T-helper 22 cell (primary cell): ENCODE measurements around the gene KDM6B.
"Not testable (repeated sequence)": the region's sequence is repeated elsewhere in the genome, so short reads cannot be mapped to it uniquely, and the experiment has no call there.

Experiments used
- DNase-seq: peaks from one replicate; pipeline ENCODE4 v3.0.0-alpha.2; 2020; ENCODE audit warnings: low read depth

KDM6B gene, protein sequence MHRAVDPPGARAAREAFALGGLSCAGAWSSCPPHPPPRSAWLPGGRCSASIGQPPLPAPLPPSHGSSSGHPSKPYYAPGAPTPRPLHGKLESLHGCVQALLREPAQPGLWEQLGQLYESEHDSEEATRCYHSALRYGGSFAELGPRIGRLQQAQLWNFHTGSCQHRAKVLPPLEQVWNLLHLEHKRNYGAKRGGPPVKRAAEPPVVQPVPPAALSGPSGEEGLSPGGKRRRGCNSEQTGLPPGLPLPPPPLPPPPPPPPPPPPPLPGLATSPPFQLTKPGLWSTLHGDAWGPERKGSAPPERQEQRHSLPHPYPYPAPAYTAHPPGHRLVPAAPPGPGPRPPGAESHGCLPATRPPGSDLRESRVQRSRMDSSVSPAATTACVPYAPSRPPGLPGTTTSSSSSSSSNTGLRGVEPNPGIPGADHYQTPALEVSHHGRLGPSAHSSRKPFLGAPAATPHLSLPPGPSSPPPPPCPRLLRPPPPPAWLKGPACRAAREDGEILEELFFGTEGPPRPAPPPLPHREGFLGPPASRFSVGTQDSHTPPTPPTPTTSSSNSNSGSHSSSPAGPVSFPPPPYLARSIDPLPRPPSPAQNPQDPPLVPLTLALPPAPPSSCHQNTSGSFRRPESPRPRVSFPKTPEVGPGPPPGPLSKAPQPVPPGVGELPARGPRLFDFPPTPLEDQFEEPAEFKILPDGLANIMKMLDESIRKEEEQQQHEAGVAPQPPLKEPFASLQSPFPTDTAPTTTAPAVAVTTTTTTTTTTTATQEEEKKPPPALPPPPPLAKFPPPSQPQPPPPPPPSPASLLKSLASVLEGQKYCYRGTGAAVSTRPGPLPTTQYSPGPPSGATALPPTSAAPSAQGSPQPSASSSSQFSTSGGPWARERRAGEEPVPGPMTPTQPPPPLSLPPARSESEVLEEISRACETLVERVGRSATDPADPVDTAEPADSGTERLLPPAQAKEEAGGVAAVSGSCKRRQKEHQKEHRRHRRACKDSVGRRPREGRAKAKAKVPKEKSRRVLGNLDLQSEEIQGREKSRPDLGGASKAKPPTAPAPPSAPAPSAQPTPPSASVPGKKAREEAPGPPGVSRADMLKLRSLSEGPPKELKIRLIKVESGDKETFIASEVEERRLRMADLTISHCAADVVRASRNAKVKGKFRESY (N-terminal part only)

DNA sequence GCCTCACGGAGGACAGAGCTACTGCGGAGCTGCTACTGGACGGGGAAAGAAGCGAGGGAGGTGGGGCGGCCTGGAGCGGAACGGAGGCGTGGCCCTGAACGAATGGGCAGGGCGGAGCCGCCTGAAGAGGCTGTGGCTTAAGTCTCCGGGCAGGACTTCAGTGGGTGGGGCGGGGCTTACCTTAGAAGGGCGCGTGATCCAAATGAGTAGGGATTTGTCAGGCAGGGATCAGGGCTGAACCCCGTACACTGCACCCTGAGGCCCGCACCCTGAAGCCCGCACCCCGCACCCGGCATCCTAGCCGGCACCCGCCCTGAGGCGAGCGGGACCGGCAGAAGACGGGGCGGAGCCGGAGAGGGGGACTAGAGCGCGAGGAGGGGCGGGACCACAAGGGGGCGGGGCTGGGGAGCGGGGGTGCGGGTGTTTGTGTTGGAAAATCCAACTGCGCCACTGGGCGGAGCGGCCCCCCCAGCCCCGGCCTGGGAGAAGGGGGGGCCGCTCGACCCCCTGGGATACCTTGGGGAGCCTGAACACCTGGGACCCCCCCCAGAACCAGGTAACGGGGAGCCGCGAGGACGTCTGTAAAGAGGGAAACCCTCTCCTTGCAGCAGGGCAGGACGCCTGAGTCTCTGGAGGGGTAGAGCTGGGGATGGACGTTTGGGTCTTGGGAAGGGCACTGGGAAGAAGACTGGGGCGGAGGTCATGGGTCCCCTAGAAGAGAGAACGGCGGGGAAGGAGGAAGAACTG, at the start of gene KDM6B:
Gene KDM6B (plus strand): TSS at position 423 of the 747 bp plus-strand sequence. CDS start 11,338 bp downstream, outside the sequence.
- peak; percentile 79 for DNase-seq

DNA sequence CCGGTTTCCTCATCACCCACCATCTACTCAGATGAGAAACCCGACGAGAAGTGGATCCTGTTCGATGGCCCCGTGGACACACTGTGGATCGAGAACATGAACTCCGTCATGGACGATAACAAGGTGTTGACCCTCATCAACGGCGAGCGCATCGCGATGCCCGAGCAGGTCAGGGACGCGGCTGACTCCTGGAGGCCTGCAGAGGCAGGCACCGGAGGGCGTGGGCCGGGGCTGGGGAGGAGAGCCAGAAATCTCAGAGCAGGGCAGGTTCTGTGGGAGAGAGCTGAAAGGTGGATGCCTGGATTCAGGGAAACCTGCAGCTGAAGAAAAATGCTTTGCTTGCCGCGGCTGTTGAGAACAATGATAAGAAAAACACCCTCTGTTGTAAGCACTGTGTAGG, 47.2 kb upstream of the KDM6B start:
- DNase-seq: no peak

DNA sequence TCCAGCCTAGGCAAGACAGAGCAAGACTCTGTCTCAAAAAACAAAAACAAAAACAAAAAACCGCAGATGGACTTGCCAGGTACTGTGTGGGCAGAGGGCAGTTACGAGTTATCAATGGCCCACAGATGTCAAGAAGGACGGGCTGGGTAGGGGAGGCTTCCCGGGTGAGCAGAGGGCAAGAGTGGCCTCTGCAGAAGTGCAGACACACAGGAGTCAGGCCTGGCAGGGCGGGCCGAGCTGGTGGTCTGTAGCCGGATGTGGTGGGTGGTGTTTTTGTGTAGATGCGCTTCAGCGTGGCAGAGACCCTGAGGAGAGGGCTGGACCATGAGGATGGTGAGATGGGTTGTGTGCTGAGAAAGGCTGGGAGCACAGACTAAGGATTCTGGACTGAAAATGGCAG, 44.9 kb upstream of the KDM6B start:
- no peak for DNase-seq

DNA sequence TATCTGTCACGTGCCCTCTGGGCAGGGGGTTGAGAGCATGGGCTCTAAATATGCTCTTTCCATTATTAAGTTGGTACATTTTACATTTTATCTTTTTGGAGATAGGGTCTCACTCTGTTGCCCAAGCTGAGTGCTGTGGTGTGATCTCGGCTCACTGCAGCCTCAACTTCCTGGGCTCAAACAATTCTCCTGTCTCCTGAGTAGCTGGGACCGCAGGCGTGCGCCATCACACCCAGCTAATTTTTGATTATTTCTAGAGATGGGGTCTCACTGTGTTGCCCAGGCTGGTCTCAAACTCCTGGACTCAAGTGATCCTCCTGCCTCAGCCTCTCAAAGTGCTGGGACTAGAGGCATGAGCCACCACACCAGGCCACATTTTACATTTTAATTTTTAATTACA, 43.9 kb upstream of the KDM6B start:
- DNase-seq: no peak

DNA sequence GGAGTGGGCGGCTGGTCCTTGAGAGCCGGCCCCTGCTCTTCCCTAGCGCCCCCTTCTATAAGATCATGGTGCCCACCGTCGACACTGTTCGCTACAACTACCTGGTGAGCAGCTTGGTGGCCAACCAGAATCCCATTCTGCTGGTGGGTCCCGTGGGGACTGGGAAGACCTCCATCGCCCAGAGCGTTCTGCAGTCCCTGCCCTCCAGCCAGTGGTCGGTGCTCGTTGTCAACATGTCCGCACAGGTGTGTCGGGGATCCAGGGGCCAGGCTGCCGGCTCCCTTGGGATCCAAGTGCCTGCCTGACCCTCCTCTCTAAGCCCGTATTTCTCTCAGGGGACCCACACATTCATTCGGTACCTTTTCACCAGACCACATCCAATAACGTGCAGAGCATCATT, 41.4 kb upstream of the KDM6B start:
- no peak for DNase-seq

DNA sequence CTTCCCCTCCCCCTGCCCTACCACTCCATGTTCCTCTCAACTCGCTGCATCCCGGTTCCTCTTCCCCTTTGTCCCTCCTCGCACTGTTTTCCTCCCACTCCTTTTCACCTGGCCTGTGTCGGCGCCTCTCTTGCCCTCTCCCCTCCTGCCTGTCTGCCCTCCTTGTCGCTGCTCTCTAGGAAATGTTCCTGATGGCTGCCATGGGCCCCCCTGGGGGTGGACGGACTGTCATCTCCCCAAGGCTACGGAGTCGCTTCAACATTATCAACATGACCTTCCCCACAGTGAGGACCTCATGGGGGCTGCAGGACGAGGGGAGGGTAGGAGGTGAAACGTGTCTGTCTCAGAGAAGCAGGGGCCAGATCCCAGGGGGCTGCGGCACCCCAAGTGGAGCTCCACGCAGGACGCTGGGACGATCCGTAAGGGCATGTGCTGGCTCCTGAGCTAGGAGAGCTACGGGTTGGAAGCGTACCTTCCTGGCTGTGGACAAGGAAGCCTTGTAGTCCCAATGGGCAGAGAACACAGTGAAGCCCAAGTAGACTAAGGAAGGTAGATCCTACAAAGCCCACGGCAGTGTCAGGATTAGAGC, 39.8 kb upstream of the KDM6B start:
- DNase-seq: no peak

DNA sequence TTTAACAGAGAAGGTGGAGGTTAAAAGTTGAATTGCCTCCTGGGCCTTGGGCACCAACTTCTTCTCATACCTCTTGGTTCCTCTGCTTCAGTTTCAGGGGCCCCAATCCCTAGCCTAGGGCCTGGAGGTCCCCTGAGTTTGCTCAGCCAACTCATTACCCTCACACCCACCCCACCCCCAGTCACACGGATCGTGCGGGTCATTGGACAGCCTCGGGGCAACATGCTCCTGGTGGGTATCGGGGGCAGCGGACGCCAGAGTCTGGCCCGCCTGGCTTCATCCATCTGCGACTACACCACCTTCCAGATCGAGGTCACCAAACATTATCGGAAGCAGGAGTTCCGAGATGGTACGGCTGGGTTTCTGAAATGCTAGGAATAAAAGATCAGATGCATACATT, 36.0 kb upstream of the KDM6B start:
- DNase-seq: no peak

DNA sequence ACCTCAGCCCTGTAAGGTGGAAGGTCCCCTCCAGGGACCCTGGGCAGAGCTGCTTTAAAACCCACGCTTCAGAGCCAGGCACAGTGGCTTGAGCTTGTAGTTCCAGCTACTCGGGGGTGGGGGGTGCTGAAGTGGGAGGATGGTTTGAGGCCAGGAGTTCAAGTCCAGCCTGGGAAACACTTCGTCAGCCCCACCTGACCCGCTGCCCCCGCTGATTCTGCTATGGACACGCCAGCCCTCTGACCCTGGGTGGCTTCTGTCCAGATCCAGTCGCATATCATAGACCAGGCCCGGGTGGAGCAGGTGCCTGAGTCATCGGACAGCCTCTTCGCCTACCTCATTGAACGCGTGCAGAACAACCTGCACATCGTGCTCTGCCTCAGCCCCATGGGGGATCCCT, 35.2 kb upstream of the KDM6B start:
- no peak for DNase-seq

DNA sequence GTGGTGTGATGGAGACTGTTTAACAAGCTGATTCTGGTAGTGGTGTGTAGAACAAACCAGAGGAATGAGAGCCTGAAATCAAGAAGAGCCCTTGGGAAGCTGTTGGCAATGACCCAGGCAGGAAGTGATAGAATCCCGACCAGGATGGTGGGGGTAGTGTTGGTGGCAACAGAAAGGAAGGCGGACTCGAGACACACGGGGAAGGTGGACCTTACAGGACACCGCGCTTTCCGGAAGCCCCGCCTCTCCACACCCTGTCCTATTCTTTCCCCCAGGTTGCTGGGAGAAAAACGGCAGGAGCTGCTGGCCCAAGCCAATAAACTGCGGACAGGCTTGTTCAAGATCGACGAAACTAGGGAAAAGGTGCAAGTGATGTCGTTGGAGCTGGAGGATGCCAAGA, 30.0 kb upstream of the KDM6B start:
- no peak for DNase-seq

DNA sequence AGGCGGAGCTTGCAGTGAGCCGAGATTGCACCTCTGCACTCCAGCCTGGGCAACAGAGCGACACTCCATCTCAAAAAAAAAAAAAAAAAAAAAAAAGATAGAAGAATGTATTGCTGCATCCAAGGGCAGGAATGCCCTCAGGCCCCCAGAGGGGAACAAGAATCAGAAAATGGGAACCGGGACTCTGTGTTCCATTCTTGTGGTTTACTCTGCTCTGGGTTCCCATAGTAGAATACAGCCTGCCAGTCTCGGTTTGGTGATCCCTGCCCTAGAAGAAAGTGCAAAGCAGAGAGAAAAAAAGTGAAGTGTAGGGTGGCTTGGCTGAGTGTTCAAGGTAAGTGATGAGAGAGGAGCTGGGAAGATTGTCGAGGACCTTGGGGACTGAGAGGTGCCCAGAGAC, 27.4 kb upstream of the KDM6B start:
- DNase-seq: no peak

DNA sequence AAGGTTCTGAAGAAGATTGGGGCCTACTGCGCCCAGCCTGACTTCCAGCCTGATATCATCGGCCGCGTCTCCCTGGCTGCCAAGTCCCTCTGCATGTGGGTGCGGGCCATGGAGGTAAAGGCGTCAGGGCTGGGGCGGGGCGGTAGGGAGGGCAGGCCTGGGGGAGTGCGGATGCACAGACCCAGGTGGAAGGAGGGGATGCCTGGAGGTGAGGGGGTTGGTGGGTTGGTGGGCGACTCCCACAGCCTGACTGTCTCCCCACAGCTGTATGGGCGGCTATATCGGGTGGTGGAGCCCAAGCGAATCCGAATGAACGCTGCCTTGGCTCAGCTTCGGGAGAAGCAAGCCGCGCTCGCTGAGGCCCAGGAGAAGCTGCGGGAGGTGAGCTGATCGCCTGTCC, 26.8 kb upstream of the KDM6B start:
- DNase-seq: no peak

DNA sequence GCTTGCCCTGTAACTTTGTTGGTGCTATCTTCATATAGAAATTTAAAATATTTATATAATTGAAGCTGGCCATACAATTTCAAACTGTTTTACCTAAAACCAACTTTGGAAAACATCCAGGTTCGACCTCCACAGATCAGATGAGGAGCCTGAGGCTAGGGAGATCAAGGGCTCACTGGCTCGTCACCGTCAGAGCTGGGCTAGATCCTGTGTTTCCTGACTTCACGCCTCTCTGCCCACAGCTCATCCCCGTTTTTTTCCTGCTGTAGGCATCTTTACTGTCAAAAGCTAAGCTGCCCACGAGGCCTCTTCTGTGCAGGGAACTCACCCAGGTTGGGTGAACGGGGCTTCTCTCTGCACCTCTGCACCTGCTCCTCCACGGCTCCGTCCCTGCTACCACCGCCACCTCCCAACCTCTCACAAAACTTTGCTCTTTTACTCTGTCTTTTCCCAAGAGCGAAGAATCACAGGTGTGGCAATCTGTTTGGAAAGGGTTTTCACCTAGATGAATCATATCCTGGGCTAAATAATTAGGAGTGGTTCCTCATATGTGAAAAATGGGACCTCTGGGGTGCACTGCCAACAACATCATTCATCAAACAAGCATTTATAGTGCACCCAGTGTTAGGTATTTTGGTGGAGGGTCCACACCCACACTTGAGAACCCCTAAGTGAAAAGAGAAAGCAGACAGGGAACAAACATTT, 24.8 kb upstream of the KDM6B start:
- DNase-seq: no peak

DNA sequence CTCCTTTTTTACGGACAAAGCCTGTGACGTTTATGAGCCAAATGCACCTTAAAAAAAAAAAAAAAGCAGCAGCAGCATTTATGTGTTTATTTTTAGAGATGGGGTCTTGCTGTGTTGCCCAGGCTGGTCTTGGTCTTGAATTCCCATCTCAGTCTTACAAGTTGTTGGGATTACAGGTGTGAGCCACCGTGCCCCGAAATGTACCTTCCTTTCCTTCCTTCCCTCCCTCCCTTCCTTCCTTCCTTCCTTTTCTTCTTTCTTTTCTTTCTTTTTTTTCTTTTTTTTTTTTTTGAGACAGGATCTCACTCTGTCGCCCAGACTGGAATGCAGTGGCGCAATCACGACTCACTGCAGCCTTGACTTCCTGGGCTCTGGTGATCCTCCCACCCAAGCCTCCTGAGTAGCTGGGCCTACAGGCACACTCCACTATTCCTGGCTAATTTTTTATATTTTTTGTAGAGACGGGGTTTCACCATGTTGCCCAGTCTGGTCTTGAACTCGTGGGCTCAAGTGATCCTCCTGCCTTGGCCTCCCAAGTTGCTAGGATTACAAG, 24.1 kb upstream of the KDM6B start:
- not testable (repeated sequence) for DNase-seq

DNA sequence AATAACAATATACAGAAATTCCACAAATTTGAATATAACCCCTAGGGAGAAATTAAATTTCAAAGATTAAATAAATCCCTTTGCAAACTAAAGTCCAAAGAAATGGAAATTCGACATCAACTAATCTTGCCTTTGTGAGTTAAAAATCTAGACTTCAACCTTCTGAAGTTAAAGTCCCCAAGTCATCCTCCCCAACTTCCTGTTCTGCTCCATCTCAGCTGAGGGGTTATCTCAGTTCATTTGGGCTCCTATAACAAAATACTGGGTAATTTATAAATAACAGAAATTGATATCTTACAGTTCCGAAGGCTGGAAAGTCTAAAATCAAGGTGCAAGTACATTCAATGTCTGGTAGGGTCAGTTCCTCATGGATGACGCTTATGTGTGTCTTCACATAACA, 22.8 kb upstream of the KDM6B start:
- no peak for DNase-seq

DNA sequence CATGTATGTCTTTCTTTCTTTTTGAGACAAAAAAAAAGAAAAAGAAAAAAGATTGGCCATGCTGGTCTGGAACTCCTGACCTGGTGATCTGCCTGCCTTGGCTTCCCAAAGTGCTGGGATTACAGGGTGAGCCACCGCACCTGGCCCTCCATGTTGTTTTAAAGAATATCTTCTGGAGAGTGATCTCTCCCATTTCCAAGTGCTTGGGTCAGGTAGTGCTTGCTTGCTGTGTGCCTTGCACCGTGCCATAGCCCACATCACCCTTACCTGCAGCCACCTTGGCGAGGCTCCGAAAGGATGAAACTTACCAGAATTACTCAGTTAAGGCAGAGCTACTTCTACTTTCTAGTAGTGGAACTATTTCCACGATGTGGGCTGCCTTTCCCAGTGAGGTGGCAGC, 19.0 kb upstream of the KDM6B start:
- DNase-seq: no peak

DNA sequence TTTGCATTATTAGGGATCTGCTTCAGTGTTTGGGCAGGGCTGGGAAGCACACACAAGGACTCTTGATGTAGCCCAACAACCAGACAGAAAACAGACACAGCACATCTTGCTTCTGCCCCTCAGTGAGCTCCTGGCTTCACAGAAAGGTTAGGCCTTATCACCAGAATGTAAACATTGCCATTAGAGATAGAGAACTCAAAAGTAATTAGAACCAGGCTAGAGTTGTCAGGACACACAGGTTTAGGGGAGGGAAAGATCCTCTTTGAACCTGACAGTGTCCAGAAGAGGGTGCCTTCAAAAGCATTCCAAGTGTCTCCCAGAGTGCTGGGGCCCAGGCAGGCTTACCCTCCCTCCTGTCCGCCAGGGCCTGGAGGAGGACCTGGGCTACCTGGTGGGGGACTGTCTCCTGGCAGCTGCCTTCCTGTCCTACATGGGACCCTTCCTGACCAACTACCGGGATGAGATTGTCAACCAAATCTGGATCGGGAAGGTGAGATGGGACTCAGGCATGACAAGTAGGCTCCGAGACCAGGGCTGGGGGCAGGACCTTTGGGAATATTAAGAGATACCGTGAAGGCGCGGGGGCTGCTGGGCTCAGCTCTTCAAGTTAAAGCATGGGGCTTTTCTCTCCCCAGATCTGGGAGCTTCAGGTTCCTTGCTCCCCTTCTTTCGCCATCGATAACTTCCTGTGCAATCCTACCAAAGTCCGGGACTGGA, 16.9 kb upstream of the KDM6B start:
- no peak for DNase-seq

DNA sequence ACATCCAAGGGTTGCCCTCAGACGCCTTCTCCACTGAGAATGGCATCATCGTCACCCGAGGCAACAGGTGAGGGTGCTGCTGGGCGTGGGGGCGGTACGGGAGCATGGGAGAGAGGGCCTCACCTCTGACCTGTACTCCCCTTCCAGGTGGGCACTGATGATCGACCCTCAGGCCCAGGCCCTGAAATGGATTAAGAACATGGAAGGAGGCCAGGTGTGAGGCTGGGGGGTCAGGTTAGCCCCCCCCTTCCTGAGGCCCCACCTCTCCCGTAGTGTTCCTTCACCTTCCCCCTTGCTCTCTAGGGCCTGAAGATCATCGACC, 16.4 kb upstream of the KDM6B start:
- no peak for DNase-seq

DNA sequence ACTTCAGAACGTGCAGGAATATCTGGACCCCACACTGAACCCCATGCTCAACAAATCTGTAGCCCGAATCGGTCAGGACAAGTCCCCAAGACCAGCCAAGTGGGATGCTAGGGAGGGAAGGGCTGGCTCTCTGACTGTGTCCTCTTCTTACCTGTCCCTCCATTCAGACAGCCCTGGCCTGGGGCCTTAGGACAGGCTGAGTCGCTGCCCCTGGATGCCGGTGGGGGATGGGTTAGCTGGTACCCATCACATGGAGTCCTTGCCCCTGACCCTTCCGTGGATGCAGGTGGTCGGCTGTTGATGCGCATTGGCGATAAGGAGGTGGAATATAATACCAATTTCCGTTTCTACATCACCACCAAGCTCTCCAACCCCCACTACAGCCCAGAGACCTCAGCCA, 16.0 kb upstream of the KDM6B start:
- no peak for DNase-seq

DNA sequence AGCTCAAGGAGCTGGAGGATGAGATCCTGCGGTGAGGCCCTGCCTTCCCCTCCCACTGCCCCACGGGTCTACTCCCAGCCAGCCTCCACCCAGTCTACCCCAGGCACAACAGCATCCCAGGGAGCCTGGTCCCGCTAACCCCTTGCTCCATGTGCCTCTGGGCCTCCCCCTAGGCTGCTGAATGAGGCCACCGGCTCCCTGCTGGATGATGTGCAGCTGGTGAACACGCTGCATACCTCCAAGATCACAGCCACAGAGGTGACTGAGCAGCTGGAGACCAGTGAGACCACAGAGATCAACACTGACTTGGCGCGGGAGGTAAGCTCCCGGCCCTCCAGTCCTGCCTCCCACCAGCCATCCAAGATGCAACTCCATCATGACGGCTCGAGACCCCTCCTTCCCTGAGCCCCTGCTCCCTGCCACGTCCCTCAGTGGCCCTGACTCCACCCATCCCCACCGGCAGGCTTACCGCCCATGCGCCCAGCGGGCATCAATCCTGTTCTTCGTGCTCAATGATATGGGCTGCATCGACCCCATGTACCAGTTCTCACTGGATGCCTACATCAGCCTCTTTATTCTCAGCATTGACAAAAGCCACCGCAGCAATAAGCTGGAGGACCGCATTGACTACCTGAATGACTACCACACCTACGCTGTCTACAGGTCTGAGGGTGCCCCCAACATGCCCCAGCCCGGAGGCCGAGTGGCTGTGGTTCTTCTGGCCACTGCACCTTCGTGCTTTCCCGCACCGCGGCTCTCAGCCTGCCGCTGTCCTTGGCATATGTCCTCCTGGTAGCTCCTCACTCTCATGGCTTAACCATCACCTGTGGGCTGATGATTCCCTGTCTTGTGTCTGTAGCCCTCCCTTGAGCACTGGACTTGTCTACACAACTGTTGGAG, 15.0 kb upstream of the KDM6B start:
- DNase-seq: no peak
